Ovary (tissue), 9 donors: ENCODE data around the gene OLA1. TPM values are rescaled to one million over a fixed set of nuclear protein-coding genes. Genes with fewer than 3 reads are reported as not detected.

Source experiments
- DNase-seq, 5 donors: peaks; one replicate each; pipeline ENCODE4 v3.0.0-alpha.2; 2019 to 2020
- H3K27ac ChIP-seq, 2 donors: fragments of 200-600 bp; one replicate each; pipeline versions ENCODE4 v1.5.1 to v1.8.0; 2019 to 2022
- H3K27me3 ChIP-seq: fragments of 200-600 bp; one replicate; pipeline ENCODE4 v1.8.0; 2022
- H3K36me3 ChIP-seq: fragments of 200-600 bp; sonication (generic); one replicate; pipeline ENCODE4 v1.5.1; 2019
- H3K4me1 ChIP-seq: one replicate; pipeline ENCODE4 v1.8.1; 2013; ENCODE audit warnings: mild to moderate bottlenecking, moderate library complexity; ENCODE audit not compliant: insufficient read depth
- H3K4me3 ChIP-seq: fragments of 200-600 bp; sonication (generic); one replicate; pipeline ENCODE4 v1.5.1; 2017
- H3K9me3 ChIP-seq, 2 donors: fragments of 200-600 bp in 1 of 2; sonication (generic) in 1 of 2; one replicate each; pipeline versions ENCODE4 v1.5.1 to v1.8.1; 2013 to 2019; ENCODE audit warnings: mild to moderate bottlenecking in 1 of 2, moderate library complexity in 1 of 2
- EP300 ChIP-seq: sonication (generic); formaldehyde crosslinking; IDR thresholded peaks from one replicate; pipeline ENCODE4 v1.6.1; 2017; ENCODE audit warnings: antibody characterized with exemption
- POLR2A ChIP-seq: fragments of 450-650 bp; IDR thresholded peaks from one replicate; pipeline ENCODE4 v1.6.1; 2017; ENCODE audit warnings: antibody characterized with exemption, mild to moderate bottlenecking, moderate library complexity
- WGBS, 3 donors: extraction: QIAGEN DNeasy Blood & Tissue Kit in 1 of 3; methylation state at CpG; one replicate each; pipeline versions ENCODE4 v1.1.5 to v1.1.7; 2013 to 2017; 5-methylcytosine and 5-hydroxymethylcytosine counted together
- intact Hi-C, 4 donors: fragments of 100-400 bp; cut with DNase I; formaldehyde crosslinking; loops; one replicate each; pipeline versions ENCODE4 v1.11.0 to v1.15.1; 2022 to 2023
- polyA plus RNA-seq, 2 donors: library from polyadenylated mRNA; stranded (reverse); fragments of 200-250 nt in 1 of 2; fragments of 350-450 nt in 1 of 2; fragmentation: Illumina TruSeq in 1 of 2; extraction: RNeasy Lipid Tissue Mini Kit (QIAGEN cat#74804) in 1 of 2; gene quantifications; one replicate each; pipeline ENCODE4 v1.2.3, GENCODE V29; 2013 to 2014
- total RNA-seq, 7 donors: library from RNA; depleted of rRNA in 2 of 7; stranded (reverse); fragments of >200 nt in 2 of 7; fragmentation: NEBNext Ultra II Directional in 3 of 7; extraction: Animal tissue kit (Norgen Biotek cat#: 25700) in 3 of 7; gene quantifications; one replicate each; pipeline versions ENCODE4 v1.1.0 to v1.2.4, GENCODE V29; 2016 to 2023
- TF ChIP-seq, protein P1 (sequence below), 3 donors: fragments of 450-650 bp in 2 of 3; fragments of 200-600 bp in 1 of 3; IDR thresholded peaks; one replicate each; pipeline versions ENCODE4 v1.5.1 to v1.8.0; 2016 to 2022; ENCODE audit warnings: antibody characterized with exemption in 3 of 3, mild to moderate bottlenecking in 1 of 3
- donor health status: DM: no; HTN: no; CAD: no; lungs with moderate emphysema.
- donor health status: DM: no; HTN: no; CAD: no.
- donor health status: Bipolar disorder and iron deficiency.
- donor health status: DM: yes; HTN: yes; CAD: no.
- donor health status: DM: no; HTN: no; CAD: no.
- donor health status: DM: yes; HTN: yes; CAD: no.

Gene OLA1
- total and polyA plus RNA-seq, 9 donors: 25.6 to 127 (median 45.2) TPM

DNA sequence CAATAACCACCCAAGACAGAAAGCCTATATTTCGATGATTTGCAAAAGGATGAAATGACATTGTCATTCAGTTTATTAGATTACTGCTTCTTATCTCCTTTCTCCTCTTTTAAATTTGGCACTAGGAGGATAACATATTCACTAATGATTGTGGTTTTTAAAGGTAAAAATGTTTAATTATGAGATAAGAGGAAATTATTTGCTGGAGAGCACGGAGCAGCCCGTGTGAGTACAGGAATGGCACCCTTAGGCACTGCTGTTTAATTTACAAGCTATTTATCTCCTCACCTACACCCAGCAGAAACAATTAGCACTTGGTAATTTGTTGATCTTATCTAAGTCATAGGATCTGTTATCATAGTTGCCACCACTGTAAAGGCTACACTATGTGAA is 195.8 kb downstream of the OLA1 start:
- Histone ChIP-seq H3K4me3 (no peak overlapping the region), H3K27me3 (no peaks in the 10 kb centered on the region), H3K27ac (no peak overlapping the region), H3K36me3 (no peaks in the 10 kb centered on the region), H3K4me1 (peaks cover 6% of the 10 kb centered on the region), H3K9me3 (no peaks in the 10 kb centered on the region)
- TF ChIP-seq POLR2A (no peak), EP300 (no peak)
- TF ChIP-seq, protein P1, sequence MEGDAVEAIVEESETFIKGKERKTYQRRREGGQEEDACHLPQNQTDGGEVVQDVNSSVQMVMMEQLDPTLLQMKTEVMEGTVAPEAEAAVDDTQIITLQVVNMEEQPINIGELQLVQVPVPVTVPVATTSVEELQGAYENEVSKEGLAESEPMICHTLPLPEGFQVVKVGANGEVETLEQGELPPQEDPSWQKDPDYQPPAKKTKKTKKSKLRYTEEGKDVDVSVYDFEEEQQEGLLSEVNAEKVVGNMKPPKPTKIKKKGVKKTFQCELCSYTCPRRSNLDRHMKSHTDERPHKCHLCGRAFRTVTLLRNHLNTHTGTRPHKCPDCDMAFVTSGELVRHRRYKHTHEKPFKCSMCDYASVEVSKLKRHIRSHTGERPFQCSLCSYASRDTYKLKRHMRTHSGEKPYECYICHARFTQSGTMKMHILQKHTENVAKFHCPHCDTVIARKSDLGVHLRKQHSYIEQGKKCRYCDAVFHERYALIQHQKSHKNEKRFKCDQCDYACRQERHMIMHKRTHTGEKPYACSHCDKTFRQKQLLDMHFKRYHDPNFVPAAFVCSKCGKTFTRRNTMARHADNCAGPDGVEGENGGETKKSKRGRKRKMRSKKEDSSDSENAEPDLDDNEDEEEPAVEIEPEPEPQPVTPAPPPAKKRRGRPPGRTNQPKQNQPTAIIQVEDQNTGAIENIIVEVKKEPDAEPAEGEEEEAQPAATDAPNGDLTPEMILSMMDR (IDR thresholded peaks at IDR 0.05): no peak
- no peak for DNase-seq
- intact Hi-C loops: loop anchor here in 1 of 4 donors (10.0 kb wide), 1 partner anchor 648 kb away; no protein-coding TSS in a partner anchor
- WGBS, 3 donors: 58 to 68% (median 64%) methylated on average over 3 of the region's 3 CpGs

DNA sequence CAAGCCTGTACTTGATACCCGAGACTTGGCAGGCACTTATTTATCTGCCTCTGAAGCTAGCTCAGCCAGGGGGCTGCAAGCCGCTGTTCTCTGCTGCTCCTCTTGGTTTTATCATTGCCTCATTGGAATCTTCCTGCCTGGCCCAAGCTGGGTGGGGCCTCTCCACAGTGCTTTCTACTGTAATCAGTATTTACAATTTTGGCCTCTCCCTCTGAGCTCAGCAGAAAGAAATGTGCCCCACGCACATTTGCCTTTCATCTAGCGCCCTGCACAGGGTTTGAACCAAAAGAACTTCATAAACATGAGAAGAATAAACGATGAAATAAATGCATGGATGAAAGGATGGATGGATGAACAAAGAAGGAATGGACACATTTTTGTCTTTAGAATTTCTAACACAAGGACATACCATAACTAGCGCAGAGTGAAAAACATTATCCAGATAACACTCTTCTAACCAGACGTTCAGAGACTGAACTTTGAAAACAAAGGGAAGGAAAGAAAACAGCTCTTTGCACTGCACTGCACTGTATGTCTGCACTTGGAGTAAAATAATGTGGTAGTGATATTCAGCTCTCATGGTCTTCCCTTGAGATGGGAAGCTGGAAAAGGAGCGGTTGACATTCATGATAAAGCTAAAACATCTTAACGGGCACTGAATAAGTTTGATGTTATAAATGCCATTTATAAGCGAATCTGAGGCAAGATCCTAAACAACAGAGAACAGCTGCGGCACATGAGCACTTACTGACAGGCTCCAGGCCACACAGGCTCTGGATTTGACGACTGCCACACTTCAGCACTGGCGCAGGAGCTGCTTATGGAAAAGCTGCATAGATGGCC is 196.4 kb downstream of the OLA1 start:
- Histone ChIP-seq H3K27ac (no peak overlapping the region), H3K36me3 (no peaks in the 10 kb centered on the region), H3K4me3 (no peak overlapping the region), H3K9me3 (no peaks in the 10 kb centered on the region), H3K4me1 (peaks cover 6% of the 10 kb centered on the region), H3K27me3 (no peaks in the 10 kb centered on the region)
- DNase-seq: peak in 3 of 5 donors; percentile 39 to 70 (median 43)
- 27 to 32% (median 28%) methylated on average over 13 of the region's 13 CpGs for WGBS, 3 donors
- intact Hi-C loops: loop anchor here in 1 of 4 donors (10.0 kb wide), 1 partner anchor 647 kb away; no protein-coding TSS in a partner anchor
- TF ChIP-seq, protein P1 (IDR thresholded peaks at IDR 0.05): no peak
- no peak for TF ChIP-seq POLR2A
- no peak for TF ChIP-seq EP300

DNA sequence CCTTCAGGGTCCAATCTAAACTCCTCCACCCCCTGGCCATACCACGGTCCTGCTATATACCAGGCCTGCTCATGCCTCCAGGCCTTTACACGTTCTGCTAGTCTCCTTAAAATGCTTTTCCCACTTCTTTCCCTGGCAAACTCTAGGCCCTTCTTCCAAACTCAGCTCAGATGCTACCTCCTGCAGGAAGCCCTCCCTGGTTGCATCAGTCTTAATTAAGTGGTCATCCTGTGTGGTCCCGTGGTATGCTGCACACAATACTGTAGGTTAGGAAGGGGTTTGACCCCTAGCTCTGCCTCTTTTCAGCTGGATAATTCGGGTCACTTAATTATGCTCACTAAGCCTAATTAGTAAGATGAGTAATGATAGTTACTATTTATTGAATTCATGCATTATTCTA is 197.3 kb downstream of the OLA1 start:
- TF ChIP-seq, protein P1 (IDR thresholded peaks at IDR 0.05): no peak
- TF ChIP-seq POLR2A: no peak
- DNase-seq: no peak
- Histone ChIP-seq H3K27me3 (no peaks in the 10 kb centered on the region), H3K36me3 (no peaks in the 10 kb centered on the region), H3K9me3 (no peaks in the 10 kb centered on the region), H3K4me1 (peaks cover 6% of the 10 kb centered on the region), H3K4me3 (no peak overlapping the region), H3K27ac (no peak overlapping the region)
- WGBS, 3 donors: 91 to 92% (median 92%) methylated on average over 4 of the region's 4 CpGs
- intact Hi-C loops: loop anchor here in 1 of 4 donors (10.0 kb wide), 1 partner anchor 646 kb away; no protein-coding TSS in a partner anchor

DNA sequence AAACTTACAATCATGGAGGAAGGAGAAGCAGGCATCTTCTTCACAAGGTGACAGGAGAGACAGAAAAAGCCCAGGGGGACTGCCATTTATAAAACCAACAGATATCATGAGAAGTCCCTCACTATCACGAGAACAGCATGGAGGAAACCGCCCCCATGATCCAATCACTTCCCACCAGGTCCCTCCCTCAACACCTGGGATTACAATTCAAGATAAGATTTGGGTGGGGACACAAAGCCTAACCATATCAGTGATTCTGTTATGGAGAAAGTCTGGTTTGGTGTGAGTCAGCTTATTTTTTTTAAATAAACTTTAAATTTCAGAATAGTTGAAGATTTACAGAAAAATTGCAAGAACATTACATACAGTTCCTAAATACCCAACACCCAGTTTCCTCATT is 198.4 kb downstream of the OLA1 start:
- Histone ChIP-seq H3K4me3 (no peak overlapping the region), H3K36me3 (no peaks in the 10 kb centered on the region), H3K9me3 (no peaks in the 10 kb centered on the region), H3K27me3 (no peaks in the 10 kb centered on the region), H3K4me1 (peaks cover 6% of the 10 kb centered on the region), H3K27ac (no peak overlapping the region)
- DNase-seq: no peak
- WGBS, 3 donors: 73 to 94% (median 93%) methylated on average over 2 of the region's 2 CpGs
- intact Hi-C loops: loop anchor here in 2 of 4 donors (10.0 kb wide), 2 partner anchors 295 to 645 kb away; no protein-coding TSS in a partner anchor
- TF ChIP-seq, protein P1 (IDR thresholded peaks at IDR 0.05): no peak
- TF ChIP-seq EP300: no peak
- TF ChIP-seq POLR2A: no peak
